H1 (cell line): ENCODE results near the gene TSC22D1. TPM values are rescaled to one million over a fixed set of nuclear protein-coding genes. Genes with fewer than 3 reads are reported as not detected.

Source experiments
- CTCF ChIA-PET: fragments of 300-600 bp; sonication (Branson Sonifier 250); formaldehyde crosslinking; loops from one replicate; lab custom pipeline; 2021; ENCODE audit not compliant: partially characterized antibody; lab: Charles Lee
- POLR2A ChIA-PET: fragments of 300-600 bp; sonication (Branson Sonifier 250); formaldehyde crosslinking; loops from one replicate; lab custom pipeline; 2021; ENCODE audit warnings: inconsistent platforms; ENCODE audit not compliant: partially characterized antibody; lab: Charles Lee
- DNase-seq, 2 experiments: peaks; one replicate each; pipeline versions ENCODE4 v3.0.0 to v3.0.0-alpha.2; 2010 to 2022; ENCODE audit warnings: low spot score in 2 of 2, low read depth in 1 of 2, mixed read lengths in 1 of 2
- FAIRE-seq: peaks from 2 replicates; lab custom pipeline; 2011; peaks lifted over from hg19 to GRCh38; lab: Jason Lieb, UNC
- H2AFZ ChIP-seq: 2 replicates; pipeline ENCODE4 v1.8.1; 2012; ENCODE audit warnings: low read length, inconsistent platforms
- H2AK5ac ChIP-seq: 2 replicates; pipeline ENCODE4 v1.6.1; 2013; ENCODE audit warnings: low read depth, low read length
- H2BK120ac ChIP-seq: replicated peaks from 2 replicates; pipeline ENCODE3; 2013; ENCODE audit warnings: low read depth, low read length, inconsistent platforms
- H2BK12ac ChIP-seq: 2 replicates; pipeline ENCODE4 v1.6.1; 2013; ENCODE audit warnings: low read depth, low read length
- H2BK15ac ChIP-seq: 2 replicates; pipeline ENCODE4 v1.6.1; 2013; ENCODE audit warnings: low read length
- H2BK20ac ChIP-seq: 2 replicates; pipeline ENCODE4 v1.6.1; 2013; ENCODE audit warnings: low read length
- H2BK5ac ChIP-seq: 2 replicates; pipeline ENCODE4 v1.6.1; 2013; ENCODE audit warnings: low read depth, low read length
- H3K14ac ChIP-seq: 2 replicates; pipeline ENCODE4 v1.6.1; 2013; ENCODE audit warnings: inconsistent platforms; ENCODE audit not compliant: insufficient read length
- H3K18ac ChIP-seq: 2 replicates; pipeline ENCODE4 v1.6.1; 2013; ENCODE audit warnings: low read length; ENCODE audit errors: extremely low read depth
- H3K23ac ChIP-seq: 2 replicates; pipeline ENCODE4 v1.6.1; 2013; ENCODE audit warnings: inconsistent platforms; ENCODE audit not compliant: insufficient read length
- H3K23me2 ChIP-seq: 2 replicates; pipeline ENCODE4 v1.6.1; 2013; ENCODE audit warnings: low read depth, low read length
- H3K27ac ChIP-seq: 2 replicates; pipeline ENCODE4 v1.6.1; 2011; ENCODE audit warnings: low read depth, low read length, inconsistent platforms
- H3K27me3 ChIP-seq, 4 experiments: replicated peaks in 1 of 4; 1 replicate in 1 of 4; 2 replicates in 3 of 4; pipeline versions ENCODE4 v1.6.1 to v1.8.1; 2011 to 2013; ENCODE audit warnings: low read length in 3 of 4, mild to moderate bottlenecking in 3 of 4, inconsistent platforms in 2 of 4, mixed read lengths in 2 of 4, moderate library complexity in 1 of 4; ENCODE audit not compliant: control insufficient read depth in 3 of 4, insufficient read depth in 3 of 4; ENCODE audit errors: extremely low read depth in 1 of 4
- H3K36me3 ChIP-seq, 4 experiments: 2 replicates each; pipeline versions ENCODE4 v1.6.1 to v1.8.1; 2011 to 2013; ENCODE audit warnings: mild to moderate bottlenecking in 4 of 4, low read length in 3 of 4, moderate library complexity in 2 of 4, control low read depth in 1 of 4, inconsistent platforms in 1 of 4; ENCODE audit not compliant: insufficient read depth in 4 of 4, control insufficient read depth in 2 of 4
- H3K4ac ChIP-seq: replicated peaks from 2 replicates; pipeline ENCODE3; 2013; ENCODE audit warnings: low read length, low read depth, mixed read lengths, inconsistent platforms; ENCODE audit not compliant: insufficient read length
- H3K4me1 ChIP-seq, 4 experiments: replicated peaks in 1 of 4; 1 replicate in 1 of 4; 2 replicates in 3 of 4; pipeline versions ENCODE4 v1.6.1 to v1.8.1; 2011 to 2013; ENCODE audit warnings: low read length in 3 of 4, inconsistent platforms in 2 of 4, mixed read lengths in 1 of 4; ENCODE audit not compliant: insufficient read depth in 4 of 4, control insufficient read depth in 3 of 4
- H3K4me2 ChIP-seq, 2 experiments: 2 replicates each; pipeline versions ENCODE4 v1.6.1 to v1.8.1; 2011 to 2013; ENCODE audit warnings: low read depth in 2 of 2, low read length in 2 of 2, control low read depth in 1 of 2, inconsistent platforms in 1 of 2, mild to moderate bottlenecking in 1 of 2; ENCODE audit not compliant: insufficient read depth in 1 of 2
- H3K4me3 ChIP-seq, 4 experiments: fragments of 200-600, 300-600 bp in 1 of 4; sonication (generic), shearing (Covaris generic), sonication (Bioruptor Twin) in 1 of 4; 2 replicates each; pipeline versions ENCODE4 v1.5.1 to v1.8.1; 2011 to 2016; ENCODE audit warnings: low read length in 4 of 4, low read depth in 3 of 4, control low read depth in 2 of 4, inconsistent platforms in 2 of 4, mild to moderate bottlenecking in 2 of 4, mixed read lengths in 1 of 4, moderate library complexity in 1 of 4; ENCODE audit not compliant: insufficient read depth in 2 of 4; ENCODE audit errors: extremely low read depth in 1 of 4
- H3K56ac ChIP-seq: replicated peaks from 2 replicates; pipeline ENCODE3; 2013; ENCODE audit warnings: low read depth, mild to moderate bottlenecking, mixed read lengths, low read length, inconsistent platforms; ENCODE audit not compliant: insufficient read length
- H3K79me1 ChIP-seq: 2 replicates; pipeline ENCODE4 v1.6.1; 2013; ENCODE audit warnings: low read depth, low read length, control low read depth
- H3K79me2 ChIP-seq, 2 experiments: 2 replicates each; pipeline versions ENCODE4 v1.6.1 to v1.8.1; 2012 to 2013; ENCODE audit warnings: low read length in 2 of 2, mild to moderate bottlenecking in 2 of 2, inconsistent platforms in 1 of 2; ENCODE audit not compliant: insufficient read depth in 2 of 2, control insufficient read depth in 1 of 2
- H3K9ac ChIP-seq, 4 experiments: replicated peaks in 1 of 4; 1 replicate in 1 of 4; 2 replicates in 3 of 4; pipeline versions ENCODE4 v1.6.1 to v1.8.1; 2011 to 2013; ENCODE audit warnings: low read depth in 3 of 4, low read length in 3 of 4, control low read depth in 2 of 4, mild to moderate bottlenecking in 2 of 4, moderate library complexity in 2 of 4, inconsistent platforms in 1 of 4; ENCODE audit errors: extremely low read depth in 1 of 4
- H3K9me3 ChIP-seq, 2 experiments: 2 replicates each; pipeline versions ENCODE4 v1.6.1 to v1.8.1; 2012 to 2013; ENCODE audit warnings: mild to moderate bottlenecking in 2 of 2, moderate library complexity in 2 of 2, control low read depth in 1 of 2, inconsistent platforms in 1 of 2, low read depth in 1 of 2, low read length in 1 of 2, mixed read lengths in 1 of 2; ENCODE audit not compliant: insufficient read depth in 2 of 2
- H4K20me1 ChIP-seq, 2 experiments: replicated peaks in 1 of 2; 2 replicates each; pipeline versions ENCODE3 to v1.8.1; 2011 to 2013; ENCODE audit warnings: inconsistent platforms in 2 of 2, low read length in 2 of 2, mild to moderate bottlenecking in 1 of 2; ENCODE audit not compliant: insufficient read depth in 2 of 2, control insufficient read depth in 1 of 2
- H4K5ac ChIP-seq: 2 replicates; pipeline ENCODE4 v1.6.1; 2013; ENCODE audit warnings: low read length, low read depth, mixed read lengths, inconsistent platforms; ENCODE audit not compliant: insufficient read length
- H4K8ac ChIP-seq: 2 replicates; pipeline ENCODE4 v1.8.0; 2013; ENCODE audit warnings: mild to moderate bottlenecking, moderate library complexity, low read length, inconsistent platforms; ENCODE audit not compliant: insufficient read depth; ENCODE audit errors: extremely low read depth
- H4K91ac ChIP-seq: replicated peaks from 2 replicates; pipeline ENCODE3; 2013; ENCODE audit warnings: low read length, mixed read lengths, inconsistent platforms; ENCODE audit not compliant: insufficient read length
- CEBPB ChIP-seq: IDR thresholded peaks from 2 replicates; pipeline ENCODE4 v1.6.1; 2012; ENCODE audit warnings: low read depth, low read length
- RFX5 ChIP-seq: IDR thresholded peaks from 2 replicates; pipeline ENCODE4 v1.6.1; 2011; ENCODE audit warnings: low read depth, low read length, improper control_type of control experiment, borderline replicate concordance
- RNF2 ChIP-seq: fragments of 200-900, 300-1000 bp; sonication (generic); IDR thresholded peaks from 2 replicates; pipeline ENCODE4 v1.7.1; 2016; ENCODE audit warnings: borderline replicate concordance, low read depth, mild to moderate bottlenecking, antibody characterized with exemption, low read length; ENCODE audit not compliant: poor library complexity, severe bottlenecking; ENCODE audit errors: missing control alignments
- WGBS, 2 experiments: shearing (Covaris generic) in 1 of 2; methylation state at CpG; one replicate each; pipeline versions ENCODE4 v1.1.6 to v1.1.7; 2013 to 2015; ENCODE audit warnings: low lambda C conversion rate in 2 of 2, mixed read lengths in 2 of 2, inconsistent platforms in 1 of 2, low coverage in 1 of 2, missing lambda C conversion rate in 1 of 2; ENCODE audit not compliant: insufficient replicate concordance in 2 of 2, insufficient coverage in 1 of 2, insufficient read length in 1 of 2; ENCODE audit errors: extremely low coverage in 1 of 2, missing lambda C conversion rate in 1 of 2; 5-methylcytosine and 5-hydroxymethylcytosine counted together
- polyA plus RNA-seq, 7 experiments: library from polyadenylated mRNA; depleted of rRNA in 3 of 7; stranded (reverse) in 5 of 7; unstranded in 2 of 7; fragments of >200 nt in 5 of 7; fragments of 200-250 nt in 2 of 7; gene quantifications; 1 replicate in 5 of 7; 2 replicates in 1 of 7; 4 replicates in 1 of 7; pipeline versions ENCODE4 v1.2.1 to v1.2.3, GENCODE V29; 2011 to 2013; ENCODE audit warnings: missing spikeins in 2 of 7, mixed read lengths in 2 of 7
- total RNA-seq: library from RNA; stranded (reverse); fragmentation: NEBNext Ultra II Directional; extraction: Animal tissue kit (Norgen Biotek cat#: 25700); gene quantifications from 2 replicates; pipeline ENCODE4 v1.2.1, GENCODE V29; 2021

TSC22D1 gene
- total and polyA plus RNA-seq, 2 of the 8 experiments (the other 6 are each of a cell fraction or from before 2014, with no cell fraction given) = 52.6 to 80.9 TPM

DNA sequence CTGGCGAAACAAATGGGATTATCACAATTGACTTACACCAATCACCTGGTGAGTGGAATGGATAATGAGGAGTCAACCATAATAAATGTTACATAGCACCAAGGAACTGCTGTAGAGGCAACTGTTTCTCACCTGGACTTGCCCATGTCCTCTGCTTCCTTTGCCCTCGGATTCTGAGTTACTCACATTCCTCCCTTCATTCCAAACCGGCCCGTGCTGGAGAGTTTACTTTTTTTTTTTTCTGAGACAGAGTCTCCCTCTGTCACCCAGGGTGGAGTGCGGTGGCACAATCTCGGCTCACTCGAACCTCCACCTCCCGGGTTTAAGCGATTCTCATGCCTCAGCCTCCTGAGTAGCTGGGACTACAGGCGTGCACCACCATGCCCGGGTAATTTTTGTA lies 41.5 kb upstream of the TSC22D1 start:
- Histone ChIP-seq H3K4me3 (no peak overlapping the region), H3K18ac (no peak overlapping the region), H3K79me2 (no peaks in the 10 kb centered on the region), H3K36me3 (no peaks in the 10 kb centered on the region), H3K14ac (no peak overlapping the region), H2BK15ac (no peak overlapping the region), H4K8ac (no peak overlapping the region), H3K27me3 (no peaks in the 10 kb centered on the region), H2BK120ac (no peak overlapping the region), H3K9ac (no peak overlapping the region), H4K5ac (no peak overlapping the region), H2AK5ac (no peak overlapping the region), H2AFZ (no peak overlapping the region; the same call in 1 of the 2 replicates), H3K23ac (no peak overlapping the region), H4K20me1 (no peaks in the 10 kb centered on the region), H3K4me1 (no peaks in the 10 kb centered on the region), H3K79me1 (no peaks in the 10 kb centered on the region), H2BK5ac (no peak overlapping the region), H3K4ac (no peak overlapping the region), H3K23me2 (no peaks in the 10 kb centered on the region), H4K91ac (no peak overlapping the region), H3K9me3 (no peaks in the 10 kb centered on the region), H2BK20ac (no peak overlapping the region), H3K27ac (no peak overlapping the region), H3K4me2 (no peak overlapping the region), H3K56ac (no peak overlapping the region), H2BK12ac (no peak overlapping the region)
- 80% methylated on average over 11 of the region's 11 CpGs; no CpG with 5 or more reads in 1 of the 2 experiments for WGBS, 2 experiments
- ChIA-PET POLR2A (interaction anchor here (0.7 kb wide), 1 partner anchor 103 kb away, joined by 3 read pairs; no protein-coding TSS in a partner anchor), CTCF (interaction anchor here (0.6 kb wide), 2 partner anchors 10 to 203 kb away, joined by 3 to 4 read pairs; no protein-coding TSS in a partner anchor)
- DNase-seq = no peak
- FAIRE-seq = no peak
- TF ChIP-seq RNF2 (no peak), CEBPB (no peak), RFX5 (no peak)
